ENCODE measurements around the gene FOXE3. TPM values are rescaled to one million over a fixed set of nuclear protein-coding genes. Genes with fewer than 3 reads are reported as not detected.

FOXE3 gene
- total RNA-seq, 1 experiment from 2014 or later: 0.46 TPM

- ATAC-seq: no peak
- Histone ChIP-seq H3K9me3 (ENCODE audit: control insufficient read depth, insufficient read depth, low read depth, low read length) (no peaks in the 10 kb centered on the region), H3K4me3 (ENCODE audit: low read depth in 2 of 2, low read length in 2 of 2) (no peak overlapping the region; a peak in 1 of 4 replicates), H3K4me1 (ENCODE audit: control insufficient read depth, insufficient read depth, low read length) (peaks cover 22% of the 10 kb centered on the region), H3K27me3 (ENCODE audit: control insufficient read depth, insufficient read depth, low read length) (no peaks in the 10 kb centered on the region), H3K36me3 (ENCODE audit: control insufficient read depth, insufficient read depth, low read length) (no peaks in the 10 kb centered on the region; the same call in 1 of the 2 replicates), H3K27ac (ENCODE audit: low read length) (no peak overlapping the region)
- no peak for DNase-seq (ENCODE audit: low read depth, low spot score)
- CTCF ChIA-PET: interaction anchor here (0.6 kb wide), 1 partner anchor 623 kb away, joined by 4 read pairs; no protein-coding TSS in a partner anchor
- in situ Hi-C loops (cut with HindIII; ENCODE audit: low pct_unique_long_range_greater_than_20kb, low sequenced_read_pairs) (no loop called here), intact Hi-C loops (cut with micrococcal nuclease; ENCODE audit: unreplicated experiment) (no loop called here)
- POLR2A ChIA-PET: no interaction called here
- TF ChIP-seq SIN3A (IDR thresholded peaks at IDR 0.05; ENCODE audit: borderline replicate concordance, insufficient read depth, low read depth, low read length) (no peak), REST (IDR thresholded peaks at IDR 0.05; ENCODE audit: insufficient read depth in 1 of 2, low read depth in 2 of 2, low read length in 1 of 2) (no peak)
- BruUV-seq (replicated peaks): no TSS peak
These were observed 23.1 kb downstream of the FOXE3 start for GRCh38 chr1:47439017-47439818.

- peaks cover 25% of the 10 kb centered on the region for H3K4me1 ChIP-seq (ENCODE audit: control insufficient read depth, insufficient read depth, low read length)
- no peaks in the 10 kb centered on the region for H3K9me3 ChIP-seq (ENCODE audit: control insufficient read depth, insufficient read depth, low read depth, low read length)
- DNase-seq (ENCODE audit: low read depth, low spot score) (no peak), ATAC-seq (no peak)
- intact Hi-C loops (cut with micrococcal nuclease; ENCODE audit: unreplicated experiment): no loop called here
- H3K4me3 ChIP-seq (ENCODE audit: low read depth in 2 of 2, low read length in 2 of 2): no peak overlapping the region
- in situ Hi-C loops (cut with HindIII; ENCODE audit: low pct_unique_long_range_greater_than_20kb, low sequenced_read_pairs): no loop called here
- CTCF ChIA-PET: no interaction called here
- POLR2A ChIA-PET: no interaction called here
- TSS peak; percentile 77 for BruUV-seq (replicated peaks)
- H3K27ac ChIP-seq (ENCODE audit: low read length): no peak overlapping the region
- H3K27me3 ChIP-seq (ENCODE audit: control insufficient read depth, insufficient read depth, low read length): no peaks in the 10 kb centered on the region
- no peak for TF ChIP-seq REST (IDR thresholded peaks at IDR 0.05; ENCODE audit: insufficient read depth in 1 of 2, low read depth in 2 of 2, low read length in 1 of 2)
- H3K36me3 ChIP-seq (ENCODE audit: control insufficient read depth, insufficient read depth, low read length): no peaks in the 10 kb centered on the region; the same call in 1 of the 2 replicates
These were observed 23.9 kb downstream of the FOXE3 start for GRCh38 chr1:47439819-47440598.
